ENCODE measurements around the gene TULP3.

GRCh38 chr12:2960390-2960956, 69.8 kb downstream of the TULP3 start:
- TF ChIP-seq MYC (IDR thresholded peaks at IDR 0.05; ENCODE audit: low read depth, low read length) (no peak), POLR2A (IDR thresholded peaks at IDR 0.05; ENCODE audit: low read depth, low read length) (no peak), CTCF (IDR thresholded peaks at IDR 0.05; ENCODE audit: extremely low read depth in 1 of 2, insufficient read depth in 1 of 2, low read depth in 1 of 2, low read length in 2 of 2) (no peak), POLR2AphosphoS5 (IDR thresholded peaks at IDR 0.05; ENCODE audit: insufficient read depth, low read depth, low read length) (no peak), JUN (IDR thresholded peaks at IDR 0.05; ENCODE audit: borderline replicate concordance, insufficient read depth, insufficient read length, low read depth) (no peak)

Data from endothelial cell of umbilical vein (primary cell).